Gastroesophageal sphincter (tissue), 3 donors: ENCODE results near the gene SLC26A4.

Experiments
- CTCF ChIP-seq, 4 experiments: fragments of 200-600 bp in 2 of 4; fragments of 450-650 bp in 2 of 4; sonication (generic) in 1 of 4; IDR thresholded peaks; one replicate each; pipeline ENCODE4 v1.5.1; 2017 to 2019; ENCODE audit warnings: antibody characterized with exemption in 4 of 4, mild to moderate bottlenecking in 2 of 4, moderate library complexity in 2 of 4
- EP300 ChIP-seq: sonication (generic); formaldehyde crosslinking; IDR thresholded peaks from one replicate; pipeline ENCODE4 v1.6.1; 2017; ENCODE audit warnings: antibody characterized with exemption, mild to moderate bottlenecking
- POLR2A ChIP-seq, 2 donors: fragments of 450-650 bp; IDR thresholded peaks; one replicate each; pipeline ENCODE4 v1.6.1; 2017; ENCODE audit warnings: antibody characterized with exemption in 2 of 2, mild to moderate bottlenecking in 2 of 2, moderate library complexity in 1 of 2
- POLR2AphosphoS5 ChIP-seq: sonication (generic); formaldehyde crosslinking; IDR thresholded peaks from one replicate; pipeline ENCODE4 v1.6.1; 2017; ENCODE audit warnings: antibody characterized with exemption

GRCh38 chr7:107630342-107630741, 30.3 kb upstream of the SLC26A4 start:
- TF ChIP-seq CTCF (IDR thresholded peaks at IDR 0.05) = no peak
- TF ChIP-seq POLR2A (IDR thresholded peaks at IDR 0.05) = no peak
- TF ChIP-seq EP300 = no peak
- TF ChIP-seq POLR2AphosphoS5 = no peak
